Measurements from ENCODE around the gene INSC. TPM values are rescaled to one million over a fixed set of nuclear protein-coding genes. Genes with fewer than 3 reads are reported as not detected.

INSC gene
- total RNA-seq, 6 experiments from 2014 or later = 0.15 to 0.44 (median 0.43) TPM; not detected in 3

GRCh38 chr11:15145615-15146014 lies 30.9 kb downstream of the INSC start:
- DNase-seq (no peak), ATAC-seq (peak; percentile 30 to 70 (median 44))
- TF ChIP-seq POLR2A (IDR thresholded peaks at IDR 0.05) (no peak), CTCF (IDR thresholded peaks at IDR 0.05) (no peak)
- H3K36me3 ChIP-seq = no peaks in the 10 kb centered on the region
- peak overlapping the region in 1 of 3 donors; percentile 37 for H3K27ac ChIP-seq
- H3K4me3 ChIP-seq = no peak overlapping the region
- no peaks in the 10 kb centered on the region for H3K27me3 ChIP-seq
- 43% methylated on average over 1 of the region's 1 CpG for WGBS (ENCODE audit: insufficient coverage, low coverage, low lambda C conversion rate, missing lambda C conversion rate)
- intact Hi-C loops (cut with DNase I) = loop anchor here in 1 of 2 donors (10.0 kb wide), 1 partner anchor 59 kb away; no protein-coding TSS in a partner anchor
- H3K4me1 ChIP-seq = peaks cover 0 to 20% (median 5%) of the 10 kb centered on the region in 4 donors
- no peaks in the 10 kb centered on the region for H3K9me3 ChIP-seq

- intact Hi-C loops (cut with DNase I) = loop anchor here in 1 of 2 donors (10.0 kb wide), 1 partner anchor 58 kb away; no protein-coding TSS in a partner anchor
- TF ChIP-seq POLR2A (IDR thresholded peaks at IDR 0.05) = no peak
- no peak for TF ChIP-seq CTCF (IDR thresholded peaks at IDR 0.05)
- DNase-seq (no peak), ATAC-seq (peak in 1 of 4 donors; percentile 16)
- H3K9me3 ChIP-seq = no peaks in the 10 kb centered on the region
- H3K36me3 ChIP-seq = no peaks in the 10 kb centered on the region
- H3K27ac ChIP-seq = no peak overlapping the region
- H3K27me3 ChIP-seq = no peaks in the 10 kb centered on the region
- H3K4me3 ChIP-seq = no peak overlapping the region
- WGBS (ENCODE audit: insufficient coverage, low coverage, low lambda C conversion rate, missing lambda C conversion rate) = 55% methylated on average over 2 of the region's 3 CpGs
- peaks cover 0 to 20% (median 5%) of the 10 kb centered on the region in 4 donors for H3K4me1 ChIP-seq
Measured at GRCh38 chr11:15146271-15147003, 31.7 kb downstream of the INSC start.

- WGBS (ENCODE audit: insufficient coverage, low coverage, low lambda C conversion rate, missing lambda C conversion rate) = 71% methylated on average over 2 of the region's 4 CpGs
- DNase-seq (no peak), ATAC-seq (no peak)
- no peak overlapping the region for H3K4me3 ChIP-seq
- intact Hi-C loops (cut with DNase I) = loop anchor here in 1 of 2 donors (10.0 kb wide), 1 partner anchor 57 kb away; no protein-coding TSS in a partner anchor
- H3K4me1 ChIP-seq = peaks cover 0 to 20% (median 5%) of the 10 kb centered on the region in 4 donors
- H3K9me3 ChIP-seq = no peaks in the 10 kb centered on the region
- H3K27ac ChIP-seq = no peak overlapping the region
- no peaks in the 10 kb centered on the region for H3K27me3 ChIP-seq
- TF ChIP-seq CTCF (IDR thresholded peaks at IDR 0.05) (no peak), POLR2A (IDR thresholded peaks at IDR 0.05) (no peak)
- no peaks in the 10 kb centered on the region for H3K36me3 ChIP-seq
Measured at GRCh38 chr11:15148169-15148568, 33.4 kb downstream of the INSC start.

GRCh38 chr11:15149050-15149449 lies 34.3 kb downstream of the INSC start:
- ATAC-seq (no peak), DNase-seq (no peak)
- Histone ChIP-seq H3K4me3 (no peak overlapping the region), H3K36me3 (no peaks in the 10 kb centered on the region), H3K27me3 (no peaks in the 10 kb centered on the region), H3K9me3 (no peaks in the 10 kb centered on the region), H3K27ac (no peak overlapping the region), H3K4me1 (peaks cover 0 to 20% (median 5%) of the 10 kb centered on the region in 4 donors)
- WGBS (ENCODE audit: insufficient coverage, low coverage, low lambda C conversion rate, missing lambda C conversion rate) = 90% methylated on average over 2 of the region's 10 CpGs
- TF ChIP-seq CTCF (IDR thresholded peaks at IDR 0.05) = no peak
- TF ChIP-seq POLR2A (IDR thresholded peaks at IDR 0.05) = no peak
- intact Hi-C loops (cut with DNase I) = loop anchor here in 1 of 2 donors (10.0 kb wide), 1 partner anchor 56 kb away; no protein-coding TSS in a partner anchor
